B cell (primary cell): ENCODE measurements around the gene MARS1. TPM values are rescaled to one million over a fixed set of nuclear protein-coding genes. Genes with fewer than 3 reads are reported as not detected.

Experiments used
- ATAC-seq: fragments of 200-7000 bp; cut with Tn5 transposase; one replicate; pipeline ENCODE4 v1.10.0; 2021; ENCODE audit warnings: low read depth, mild to moderate bottlenecking, moderate number of reproducible peaks, moderate library complexity
- CTCF ChIA-PET: fragments of 350-600 bp; sonication (Branson Sonifier 250); formaldehyde crosslinking; loops from one replicate; lab custom pipeline; 2021; ENCODE audit warnings: antibody characterized with exemption, inconsistent platforms; lab: Charles Lee
- POLR2A ChIA-PET: fragments of 350-600 bp; sonication (Branson Sonifier 250); formaldehyde crosslinking; loops from one replicate; lab custom pipeline; 2021; ENCODE audit warnings: antibody characterized with exemption; lab: Charles Lee
- DNase-seq: peaks from one replicate; pipeline ENCODE4 v3.0.0; 2013
- H2AFZ ChIP-seq: 2 replicates; pipeline ENCODE4 v1.6.1; 2012; ENCODE audit warnings: mild to moderate bottlenecking, low read depth, low read length; ENCODE audit not compliant: insufficient read depth, poor library complexity, severe bottlenecking
- H3K27ac ChIP-seq, 2 donors: 1 replicate in 1 of 2; 2 replicates in 1 of 2; pipeline ENCODE4 v1.5.1; 2012 to 2013; ENCODE audit warnings: low read length in 2 of 2, mild to moderate bottlenecking in 2 of 2, moderate library complexity in 1 of 2
- H3K27me3 ChIP-seq, 4 experiments: fragments of 200-600 bp in 1 of 4; sonication (generic) in 1 of 4; replicated peaks in 1 of 4; 1 replicate in 2 of 4; 2 replicates in 2 of 4; pipeline versions ENCODE4 v1.6.1 to v1.7.0; 2013 to 2016; ENCODE audit warnings: low read length in 3 of 4, mild to moderate bottlenecking in 2 of 4, mixed read lengths in 1 of 4, moderate library complexity in 1 of 4; ENCODE audit not compliant: insufficient read depth in 4 of 4, control insufficient read depth in 3 of 4; ENCODE audit errors: control extremely low read depth in 1 of 4
- H3K36me3 ChIP-seq, 2 experiments: replicated peaks in 1 of 2; 1 replicate in 1 of 2; 2 replicates in 1 of 2; pipeline versions ENCODE4 v1.6.1 to v1.7.1; 2013; ENCODE audit warnings: low read length in 1 of 2; ENCODE audit not compliant: insufficient read depth in 2 of 2, control insufficient read depth in 1 of 2; ENCODE audit errors: control extremely low read depth in 1 of 2, extremely low read depth in 1 of 2
- H3K4me1 ChIP-seq, 2 donors: fragments of 200-600 bp in 1 of 2; sonication (generic) in 1 of 2; 1 replicate in 1 of 2; 2 replicates in 1 of 2; pipeline versions ENCODE4 v1.5.1 to v1.6.1; 2013 to 2017; ENCODE audit warnings: low read length in 2 of 2; ENCODE audit not compliant: control insufficient read depth in 2 of 2, insufficient read depth in 2 of 2
- H3K4me2 ChIP-seq: replicated peaks from 2 replicates; pipeline ENCODE3; 2012; ENCODE audit warnings: mild to moderate bottlenecking, low read depth, low read length; ENCODE audit not compliant: poor library complexity, severe bottlenecking
- H3K4me3 ChIP-seq, 5 experiments: fragments of 200-600 bp in 1 of 5; sonication (generic) in 1 of 5; 1 replicate in 3 of 5; 2 replicates in 2 of 5; pipeline versions ENCODE4 v1.5.1 to v1.7.0; 2011 to 2016; ENCODE audit warnings: low read length in 4 of 5, mild to moderate bottlenecking in 4 of 5, low read depth in 2 of 5, control low read depth in 1 of 5, moderate library complexity in 1 of 5; ENCODE audit not compliant: insufficient read depth in 1 of 5; ENCODE audit errors: control extremely low read depth in 1 of 5, extremely low read depth in 1 of 5
- H3K79me2 ChIP-seq: fragments of 200-600 bp; sonication (generic); one replicate; pipeline ENCODE4 v1.6.0; 2016; ENCODE audit warnings: low read length; ENCODE audit not compliant: control insufficient read depth, insufficient read depth
- H3K9ac ChIP-seq: fragments of 200-600 bp; sonication (generic); 2 replicates; pipeline ENCODE4 v1.6.1; 2017; ENCODE audit warnings: mild to moderate bottlenecking, low read length, moderate library complexity
- H3K9me3 ChIP-seq, 3 donors: one replicate each; pipeline versions ENCODE4 v1.6.1 to v1.7.1; 2013; ENCODE audit warnings: low read length in 2 of 3; ENCODE audit not compliant: control insufficient read depth in 2 of 3, insufficient read depth in 1 of 3; ENCODE audit errors: control extremely low read depth in 1 of 3
- H4K20me1 ChIP-seq: 2 replicates; pipeline ENCODE4 v1.6.0; 2012; ENCODE audit warnings: mild to moderate bottlenecking, low read length; ENCODE audit not compliant: insufficient read depth, control insufficient read depth, poor library complexity, severe bottlenecking
- H3K27ac Mint-ChIP-seq: one replicate; pipeline ENCODE4 v1.8.0; 2021; ENCODE audit warnings: mixed read lengths
- H3K27me3 Mint-ChIP-seq: one replicate; pipeline ENCODE4 v1.8.0; 2021; ENCODE audit warnings: mixed read lengths
- H3K4me1 Mint-ChIP-seq: one replicate; pipeline ENCODE4 v1.8.0; 2021; ENCODE audit warnings: mixed read lengths
- H3K4me3 Mint-ChIP-seq: one replicate; pipeline ENCODE4 v1.8.0; 2021; ENCODE audit warnings: mixed read lengths
- H3K9me3 Mint-ChIP-seq: one replicate; pipeline ENCODE4 v1.8.0; 2022; ENCODE audit warnings: mixed read lengths; ENCODE audit not compliant: insufficient read depth
- EZH2 ChIP-seq: IDR thresholded peaks from 2 replicates; pipeline ENCODE4 v1.6.1; 2012; ENCODE audit warnings: borderline replicate concordance, low read depth, mild to moderate bottlenecking, moderate library complexity, low read length; ENCODE audit not compliant: insufficient read depth, poor library complexity, severe bottlenecking
- WGBS: methylation state at CpG from one replicate; pipeline ENCODE4 v1.1.5; 2013; ENCODE audit warnings: missing lambda C conversion rate; ENCODE audit not compliant: insufficient coverage; 5-methylcytosine and 5-hydroxymethylcytosine counted together
- intact Hi-C: fragments of 100-400 bp; cut with micrococcal nuclease; formaldehyde crosslinking; loops from one replicate; pipeline ENCODE4 v1.10.0; 2022
- polyA plus RNA-seq: library from polyadenylated mRNA; depleted of rRNA; stranded (reverse); fragments of >200 nt; gene quantifications from 2 replicates; pipeline ENCODE4 v1.2.3, GENCODE V29; 2012
- total RNA-seq, 2 donors: library from RNA; stranded (reverse); fragments of 120-200 nt in 1 of 2; gene quantifications; 1 replicate in 1 of 2; 2 replicates in 1 of 2; pipeline versions ENCODE4 v1.2.3 to v1.2.4, GENCODE V29; 2013 to 2022
- TF ChIP-seq, protein P1 (sequence below): fragments of 200-600 bp; IDR thresholded peaks from one replicate; pipeline ENCODE4 v1.8.0; 2022; ENCODE audit warnings: antibody characterized with exemption, mild to moderate bottlenecking

The MARS1 gene
- total and polyA plus RNA-seq, 2 donors (not counting 1 experiment from before 2014, with no cell fraction given): 158 to 193 TPM

DNA sequence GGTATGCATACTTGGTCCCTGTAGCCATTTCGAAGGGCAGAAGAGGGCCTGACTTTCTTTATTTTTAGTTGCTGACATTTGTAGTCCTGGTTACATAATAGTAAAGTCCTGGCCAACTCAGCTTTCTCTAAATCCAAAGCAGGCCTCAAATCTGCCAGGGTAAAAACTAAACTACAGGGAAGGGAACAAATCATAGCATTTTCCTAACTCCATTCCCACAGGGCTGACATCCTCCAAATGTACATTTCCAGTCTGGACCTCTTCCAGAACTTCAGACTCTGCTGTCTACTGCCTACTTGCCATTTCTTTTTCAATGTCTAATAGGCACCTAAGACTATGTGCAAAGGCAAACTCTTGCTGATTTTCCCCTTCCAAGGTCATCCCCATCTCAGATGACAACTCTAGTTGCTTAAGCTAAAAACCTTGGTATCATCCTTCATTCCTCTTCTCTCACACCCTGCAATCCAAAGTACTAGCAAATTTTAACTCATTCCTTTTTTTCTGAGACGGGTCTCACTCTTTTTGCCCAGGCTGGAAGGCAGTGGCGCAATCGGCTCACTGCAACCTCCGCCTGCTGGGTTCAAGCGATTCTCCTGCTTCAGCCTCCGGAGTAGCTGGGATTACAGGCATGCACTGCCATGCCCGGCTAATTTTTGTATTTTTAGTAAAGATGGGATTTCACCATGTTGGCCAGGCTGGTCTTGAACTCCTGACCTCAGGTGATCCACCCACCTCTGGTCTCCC is 30.5 kb downstream of the MARS1 start:
- Mint-ChIP-seq H3K27ac (peak overlapping the region; percentile 74), H3K4me1 (peaks cover 43% of the 10 kb centered on the region), H3K9me3 (no peaks in the 10 kb centered on the region), H3K27me3 (no peaks in the 10 kb centered on the region), H3K4me3 (peak overlapping the region; percentile 99)
- Histone ChIP-seq H4K20me1 (peaks cover 19% of the 10 kb centered on the region), H3K4me1 (peaks cover 32 to 42% of the 10 kb centered on the region in 2 donors), H3K27ac (peak overlapping the region in 1 of 2 donors; percentile 98), H3K27me3 (no peaks in the 10 kb centered on the region), H3K79me2 (peaks cover 29% of the 10 kb centered on the region), H3K4me3 (no peak overlapping the region), H3K9ac (no peak overlapping the region), H3K4me2 (peak overlapping the region; percentile 96), H2AFZ (no peak overlapping the region), H3K9me3 (no peaks in the 10 kb centered on the region), H3K36me3 (peaks cover 22 to 45% of the 10 kb centered on the region in 2 experiments)
- DNase-seq: no peak
- TF ChIP-seq, protein P1, sequence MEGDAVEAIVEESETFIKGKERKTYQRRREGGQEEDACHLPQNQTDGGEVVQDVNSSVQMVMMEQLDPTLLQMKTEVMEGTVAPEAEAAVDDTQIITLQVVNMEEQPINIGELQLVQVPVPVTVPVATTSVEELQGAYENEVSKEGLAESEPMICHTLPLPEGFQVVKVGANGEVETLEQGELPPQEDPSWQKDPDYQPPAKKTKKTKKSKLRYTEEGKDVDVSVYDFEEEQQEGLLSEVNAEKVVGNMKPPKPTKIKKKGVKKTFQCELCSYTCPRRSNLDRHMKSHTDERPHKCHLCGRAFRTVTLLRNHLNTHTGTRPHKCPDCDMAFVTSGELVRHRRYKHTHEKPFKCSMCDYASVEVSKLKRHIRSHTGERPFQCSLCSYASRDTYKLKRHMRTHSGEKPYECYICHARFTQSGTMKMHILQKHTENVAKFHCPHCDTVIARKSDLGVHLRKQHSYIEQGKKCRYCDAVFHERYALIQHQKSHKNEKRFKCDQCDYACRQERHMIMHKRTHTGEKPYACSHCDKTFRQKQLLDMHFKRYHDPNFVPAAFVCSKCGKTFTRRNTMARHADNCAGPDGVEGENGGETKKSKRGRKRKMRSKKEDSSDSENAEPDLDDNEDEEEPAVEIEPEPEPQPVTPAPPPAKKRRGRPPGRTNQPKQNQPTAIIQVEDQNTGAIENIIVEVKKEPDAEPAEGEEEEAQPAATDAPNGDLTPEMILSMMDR: no peak
- no peak for TF ChIP-seq EZH2
- 96% methylated on average over 3 of the region's 8 CpGs for WGBS
- ChIA-PET CTCF (interaction anchor here (0.6 kb wide), 1 partner anchor 180 kb away, joined by 3 read pairs; no protein-coding TSS in a partner anchor), POLR2A (no interaction called here)
- no peak for ATAC-seq
- intact Hi-C loops: no loop called here
